Measurements from ENCODE around the gene TRMT11. TPM values are rescaled to one million over a fixed set of nuclear protein-coding genes. Genes with fewer than 3 reads are reported as not detected.
"Not testable (repeated sequence)": the region's sequence is repeated elsewhere in the genome, so short reads cannot be mapped to it uniquely, and the experiment has no call there.

The TRMT11 gene
- total RNA-seq, 1 experiment from 2014 or later, result 24.2 TPM

GRCh38 chr6:126055449-126055848, 69.1 kb downstream of the TRMT11 start:
- intact Hi-C loops (cut with micrococcal nuclease; ENCODE audit: unreplicated experiment), result no loop called here
- no peaks in the 10 kb centered on the region for H4K20me1 ChIP-seq (ENCODE audit: insufficient read depth)
- H3K36me3 ChIP-seq (ENCODE audit: low read depth), result no peaks in the 10 kb centered on the region
- H3F3A ChIP-seq (ENCODE audit: insufficient read depth, low read depth), result no peaks in the 10 kb centered on the region
- DNase-seq, result no peak
- no peak overlapping the region for H3K4me2 ChIP-seq
- no peaks in the 10 kb centered on the region; the same call in 1 of the 2 replicates for H3K9me2 ChIP-seq (ENCODE audit: insufficient read depth)
- no peaks in the 10 kb centered on the region for H3K27me3 ChIP-seq (ENCODE audit: insufficient read depth, low read depth)
- H3K4me1 ChIP-seq (replicated peaks; ENCODE audit: insufficient read depth), result no peaks in the 10 kb centered on the region
- no peak overlapping the region for H3K4me3 ChIP-seq
- ChIA-PET CTCF (no interaction called here), POLR2A (ENCODE audit: unreplicated experiment) (no interaction called here)
- TF ChIP-seq CTCF (conservative IDR thresholded peaks at IDR 0.05), result no peak
- TF ChIP-seq EZH2 (IDR thresholded peaks at IDR 0.05; ENCODE audit: low read depth), result no peak
- H3K9me3 ChIP-seq (ENCODE audit: insufficient read depth, low read depth), result no peaks in the 10 kb centered on the region
- H2AFZ ChIP-seq, result no peak overlapping the region
- no TSS peak for BruUV-seq (replicated peaks)
- H3K79me2 ChIP-seq (ENCODE audit: low read depth), result no peaks in the 10 kb centered on the region
- H3K27ac ChIP-seq, result no peak overlapping the region

GRCh38 chr6:126056355-126057004, 70.1 kb downstream of the TRMT11 start:
- POLR2A ChIA-PET (ENCODE audit: unreplicated experiment), result no interaction called here
- H3K9me2 ChIP-seq (ENCODE audit: insufficient read depth), result no peaks in the 10 kb centered on the region
- DNase-seq, result no peak
- intact Hi-C loops (cut with micrococcal nuclease; ENCODE audit: unreplicated experiment), result no loop called here
- H3K27me3 ChIP-seq (ENCODE audit: insufficient read depth, low read depth), result no peaks in the 10 kb centered on the region
- no peak overlapping the region for H3K4me3 ChIP-seq
- no peaks in the 10 kb centered on the region for H3K4me1 ChIP-seq (replicated peaks; ENCODE audit: insufficient read depth)
- H4K20me1 ChIP-seq (ENCODE audit: insufficient read depth), result no peaks in the 10 kb centered on the region
- no peaks in the 10 kb centered on the region for H3F3A ChIP-seq (ENCODE audit: insufficient read depth, low read depth)
- BruUV-seq (replicated peaks), result no TSS peak
- no peak overlapping the region for H3K4me2 ChIP-seq
- H2AFZ ChIP-seq, result no peak overlapping the region
- no peak overlapping the region for H3K27ac ChIP-seq
- TF ChIP-seq CTCF (conservative IDR thresholded peaks at IDR 0.05) (no peak), EZH2 (IDR thresholded peaks at IDR 0.05; ENCODE audit: low read depth) (no peak)
- no peaks in the 10 kb centered on the region for H3K79me2 ChIP-seq (ENCODE audit: low read depth)
- H3K9me3 ChIP-seq (ENCODE audit: insufficient read depth, low read depth), result no peaks in the 10 kb centered on the region
- H3K36me3 ChIP-seq (ENCODE audit: low read depth), result no peaks in the 10 kb centered on the region
- CTCF ChIA-PET, result no interaction called here

- H3K4me3 ChIP-seq; H3K27ac ChIP-seq; DNase-seq; H3K4me2 ChIP-seq; H4K20me1 ChIP-seq (ENCODE audit: insufficient read depth); H3K36me3 ChIP-seq (ENCODE audit: low read depth); H3K9me2 ChIP-seq (ENCODE audit: insufficient read depth); POLR2A ChIA-PET (ENCODE audit: unreplicated experiment); CTCF ChIA-PET; intact Hi-C loops (cut with micrococcal nuclease; ENCODE audit: unreplicated experiment); H3K27me3 ChIP-seq (ENCODE audit: insufficient read depth, low read depth); H3F3A ChIP-seq (ENCODE audit: insufficient read depth, low read depth); BruUV-seq (replicated peaks); H2AFZ ChIP-seq; H3K9me3 ChIP-seq (ENCODE audit: insufficient read depth, low read depth); H3K79me2 ChIP-seq (ENCODE audit: low read depth); H3K4me1 ChIP-seq (replicated peaks; ENCODE audit: insufficient read depth): not testable (repeated sequence)
Observed at GRCh38 chr6:126058085-126058484, 71.7 kb downstream of the TRMT11 start.

- H3K4me2 ChIP-seq, result no peak overlapping the region
- H3K79me2 ChIP-seq (ENCODE audit: low read depth), result no peaks in the 10 kb centered on the region
- no TSS peak for BruUV-seq (replicated peaks)
- H3K27me3 ChIP-seq (ENCODE audit: insufficient read depth, low read depth), result no peaks in the 10 kb centered on the region
- no peak overlapping the region for H3K4me3 ChIP-seq
- 0 out of 2 replicates have a peak, but pooled peaks cover 1% of the 10 kb centered on the region for H3K36me3 ChIP-seq (ENCODE audit: low read depth)
- H3K9me2 ChIP-seq (ENCODE audit: insufficient read depth), result no peaks in the 10 kb centered on the region
- H3K27ac ChIP-seq, result no peak overlapping the region
- H3F3A ChIP-seq (ENCODE audit: insufficient read depth, low read depth), result no peaks in the 10 kb centered on the region
- H3K9me3 ChIP-seq (ENCODE audit: insufficient read depth, low read depth), result no peaks in the 10 kb centered on the region
- intact Hi-C loops (cut with micrococcal nuclease; ENCODE audit: unreplicated experiment), result no loop called here
- no peak overlapping the region for H2AFZ ChIP-seq
- no peak for DNase-seq
- POLR2A ChIA-PET (ENCODE audit: unreplicated experiment), result no interaction called here
- no peaks in the 10 kb centered on the region for H4K20me1 ChIP-seq (ENCODE audit: insufficient read depth)
- TF ChIP-seq EZH2 (IDR thresholded peaks at IDR 0.05; ENCODE audit: low read depth) (no peak), CTCF (conservative IDR thresholded peaks at IDR 0.05) (no peak)
- CTCF ChIA-PET, result no interaction called here
- no peaks in the 10 kb centered on the region for H3K4me1 ChIP-seq (replicated peaks; ENCODE audit: insufficient read depth)
Observed at GRCh38 chr6:126060400-126060799, 74.1 kb downstream of the TRMT11 start.

Data from PC-9 (cell line).